Cerebellar cortex (tissue), 1 donor: ENCODE data around the gene FBLN1.
"Not testable (repeated sequence)": the region's sequence is repeated elsewhere in the genome, so short reads cannot be mapped to it uniquely, and the experiment has no call there.

Experiments used
- DNase-seq: peaks from one replicate; pipeline ENCODE4 v3.0.0-alpha.2; 2015; ENCODE audit warnings: low spot score

FBLN1 gene, protein sequence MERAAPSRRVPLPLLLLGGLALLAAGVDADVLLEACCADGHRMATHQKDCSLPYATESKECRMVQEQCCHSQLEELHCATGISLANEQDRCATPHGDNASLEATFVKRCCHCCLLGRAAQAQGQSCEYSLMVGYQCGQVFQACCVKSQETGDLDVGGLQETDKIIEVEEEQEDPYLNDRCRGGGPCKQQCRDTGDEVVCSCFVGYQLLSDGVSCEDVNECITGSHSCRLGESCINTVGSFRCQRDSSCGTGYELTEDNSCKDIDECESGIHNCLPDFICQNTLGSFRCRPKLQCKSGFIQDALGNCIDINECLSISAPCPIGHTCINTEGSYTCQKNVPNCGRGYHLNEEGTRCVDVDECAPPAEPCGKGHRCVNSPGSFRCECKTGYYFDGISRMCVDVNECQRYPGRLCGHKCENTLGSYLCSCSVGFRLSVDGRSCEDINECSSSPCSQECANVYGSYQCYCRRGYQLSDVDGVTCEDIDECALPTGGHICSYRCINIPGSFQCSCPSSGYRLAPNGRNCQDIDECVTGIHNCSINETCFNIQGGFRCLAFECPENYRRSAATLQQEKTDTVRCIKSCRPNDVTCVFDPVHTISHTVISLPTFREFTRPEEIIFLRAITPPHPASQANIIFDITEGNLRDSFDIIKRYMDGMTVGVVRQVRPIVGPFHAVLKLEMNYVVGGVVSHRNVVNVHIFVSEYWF

DNA sequence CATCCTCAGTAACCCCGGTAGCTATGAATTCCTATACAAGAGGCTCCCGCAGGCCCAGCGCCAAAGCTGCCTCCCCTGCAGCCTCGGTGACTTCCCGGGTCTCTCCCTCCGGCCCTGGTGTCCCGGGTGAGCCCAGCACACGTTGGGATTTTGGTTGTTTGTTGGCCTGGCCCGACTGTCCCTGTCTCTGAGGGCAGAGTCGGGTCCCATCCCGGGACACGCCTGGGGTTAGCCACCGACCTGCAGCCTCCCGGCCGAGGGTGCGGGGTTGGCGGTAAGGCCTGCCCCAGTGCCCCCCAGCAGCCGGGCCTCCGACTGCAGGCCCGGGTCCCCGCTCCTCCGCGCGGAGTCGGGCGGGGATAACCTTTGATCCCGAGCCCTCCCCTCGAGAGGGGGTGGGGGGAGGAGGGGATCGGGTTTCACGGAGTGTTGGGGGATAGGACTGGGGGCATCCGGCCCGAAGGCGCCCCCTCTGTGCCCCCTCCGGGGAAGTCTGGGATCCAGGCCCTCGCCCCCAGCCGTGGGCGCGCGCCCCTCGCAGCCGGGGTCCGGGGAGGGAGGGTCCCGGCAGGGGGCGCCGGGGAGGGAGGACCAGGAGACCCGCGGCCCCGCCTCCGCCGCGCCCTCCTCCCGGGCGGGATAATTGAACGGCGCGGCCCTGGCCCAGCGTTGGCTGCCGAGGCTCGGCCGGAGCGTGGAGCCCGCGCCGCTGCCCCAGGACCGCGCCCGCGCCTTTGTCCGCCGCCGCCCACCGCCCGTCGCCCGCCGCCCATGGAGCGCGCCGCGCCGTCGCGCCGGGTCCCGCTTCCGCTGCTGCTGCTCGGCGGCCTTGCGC lies at the start of gene FBLN1:
FBLN1 (plus strand) TSS at position 669 of the 835 bp plus-strand sequence; CDS start at position 772, 103 bp downstream.
- DNase-seq: peak; percentile 31

DNA sequence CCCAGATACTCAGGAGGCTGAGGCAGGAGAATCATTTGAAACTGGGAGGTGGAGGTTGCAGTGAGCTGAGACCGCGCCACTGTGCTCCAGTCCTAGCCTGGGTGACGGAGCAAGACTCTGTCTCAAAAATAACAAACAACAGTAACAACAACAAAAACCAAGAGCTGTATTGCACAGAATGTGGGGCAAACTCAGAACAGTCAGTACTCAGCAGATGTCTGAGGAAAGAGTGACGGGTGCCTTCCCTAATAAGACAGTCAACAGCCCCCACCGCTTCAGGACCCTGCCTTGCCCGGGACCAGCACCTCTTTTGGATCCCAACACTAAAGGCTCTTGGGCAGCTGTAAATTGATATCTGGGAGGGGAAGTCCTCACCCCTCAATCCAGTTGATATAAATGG lies 48.9 kb upstream of the FBLN1 start:
- DNase-seq: no peak

DNA sequence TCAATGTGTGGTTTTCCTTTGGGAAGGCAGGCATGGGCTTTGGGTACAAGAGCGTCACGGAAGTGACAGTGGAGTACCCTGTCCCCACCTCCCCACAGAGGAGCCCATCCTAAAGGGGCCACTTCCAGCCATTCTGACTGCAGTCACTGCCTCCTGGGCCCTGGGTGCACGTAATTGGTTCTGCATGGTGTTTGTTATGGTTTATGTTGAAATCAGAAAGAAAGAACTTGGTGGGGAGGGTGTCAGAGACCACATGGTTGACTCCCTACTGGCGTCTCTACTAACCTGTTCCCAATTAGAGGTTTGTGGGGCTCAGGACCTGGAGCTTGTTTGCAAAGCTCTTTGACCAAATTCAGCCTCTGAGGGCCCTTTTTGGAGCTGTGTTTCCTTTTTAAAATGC lies 48.4 kb upstream of the FBLN1 start:
- DNase-seq: no peak

DNA sequence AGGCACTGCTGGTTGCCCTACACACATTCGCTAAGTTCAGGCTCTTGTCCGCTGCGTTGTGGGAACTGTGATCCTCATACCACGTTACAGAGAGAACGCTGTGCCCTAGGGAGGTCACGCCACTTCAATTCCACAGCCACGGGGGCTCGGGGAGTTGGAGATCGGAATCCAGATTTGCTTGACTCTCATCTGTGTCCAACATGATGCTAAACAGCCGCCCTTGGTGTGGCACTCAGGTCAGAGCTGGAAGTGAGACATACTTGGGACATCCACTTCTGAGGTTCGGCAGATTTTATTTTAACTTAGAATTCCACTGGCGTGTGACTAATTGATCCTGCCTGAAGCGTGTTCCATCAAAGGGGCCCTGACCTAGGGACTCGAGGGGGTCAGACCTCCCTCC lies 47.5 kb upstream of the FBLN1 start:
- no peak for DNase-seq

DNA sequence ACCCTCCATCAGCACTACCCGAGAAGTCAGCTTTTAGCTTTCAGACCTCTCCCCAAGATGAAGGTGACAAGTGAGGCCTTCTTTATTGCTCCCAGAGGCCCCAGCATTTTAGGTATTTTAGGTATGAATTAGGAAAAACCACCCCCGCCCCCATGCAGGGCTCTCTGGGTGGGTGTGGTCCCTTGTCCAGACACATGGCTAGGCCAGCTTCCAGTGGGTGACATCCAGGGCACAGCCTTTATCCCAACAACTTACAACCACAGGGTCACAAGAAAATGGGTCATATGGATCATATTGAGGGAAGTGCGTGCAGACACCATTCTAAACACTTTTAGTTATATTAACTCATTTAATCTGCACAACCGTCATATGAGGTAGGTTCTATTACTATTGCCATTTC lies 47.1 kb upstream of the FBLN1 start:
- DNase-seq: no peak

DNA sequence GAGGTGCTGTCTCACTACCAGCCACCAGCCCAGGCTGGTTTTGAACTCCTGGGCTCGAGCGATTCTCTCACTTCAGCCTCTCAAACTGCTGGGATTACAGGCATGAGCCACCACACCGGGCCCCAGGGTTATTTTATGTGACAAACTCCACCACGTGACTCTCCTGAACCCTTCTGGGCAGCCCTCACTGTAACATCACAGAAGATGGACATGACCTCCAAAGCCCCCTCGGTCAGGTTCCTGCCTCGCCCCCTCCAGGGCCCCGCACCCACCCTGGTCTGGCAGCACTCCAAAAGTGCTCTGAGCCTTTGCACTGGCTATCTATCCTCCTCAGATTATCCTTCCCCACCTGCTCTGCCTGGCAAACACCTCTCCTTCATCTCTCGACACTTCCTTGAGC lies 45.9 kb upstream of the FBLN1 start:
- no peak for DNase-seq

DNA sequence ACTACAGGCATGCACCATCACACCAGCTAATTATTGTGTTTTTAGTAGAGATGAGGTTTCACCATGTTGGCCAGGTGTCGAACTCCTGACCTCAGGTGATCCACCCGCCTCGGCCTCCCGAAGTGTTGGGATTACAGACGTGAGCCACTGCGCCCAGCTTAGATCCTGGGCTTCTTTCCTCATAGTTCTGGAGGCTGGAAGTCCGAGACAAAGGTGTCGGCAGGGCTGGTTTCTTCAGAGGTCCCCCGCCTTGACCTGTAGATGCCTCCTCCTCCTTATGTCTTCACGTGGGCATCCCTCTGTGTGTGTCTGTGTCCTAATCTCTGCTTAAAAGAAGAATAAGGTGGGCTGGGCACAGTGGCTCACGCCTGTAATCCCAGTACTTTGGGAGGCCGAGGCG lies 44.2 kb upstream of the FBLN1 start:
- no peak for DNase-seq

DNA sequence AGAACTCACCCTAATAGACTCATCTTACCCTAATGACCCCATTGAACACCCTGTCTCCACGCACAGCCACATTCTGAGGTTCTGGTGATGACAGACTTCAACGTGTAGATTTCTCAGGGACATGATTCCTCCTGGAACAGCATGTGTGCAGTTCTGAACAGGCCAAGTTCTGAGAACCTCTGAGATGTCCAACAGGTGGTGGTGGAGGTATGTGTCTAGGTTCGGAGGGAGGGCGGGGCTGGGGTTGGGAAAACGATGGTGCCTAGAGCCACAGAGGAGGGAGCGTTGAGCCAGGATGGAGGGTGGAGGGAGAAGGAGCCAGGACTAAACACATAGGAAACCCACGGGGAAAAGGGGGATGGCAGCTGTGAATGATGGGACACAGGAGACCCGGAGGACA lies 43.4 kb upstream of the FBLN1 start:
- DNase-seq: no peak

DNA sequence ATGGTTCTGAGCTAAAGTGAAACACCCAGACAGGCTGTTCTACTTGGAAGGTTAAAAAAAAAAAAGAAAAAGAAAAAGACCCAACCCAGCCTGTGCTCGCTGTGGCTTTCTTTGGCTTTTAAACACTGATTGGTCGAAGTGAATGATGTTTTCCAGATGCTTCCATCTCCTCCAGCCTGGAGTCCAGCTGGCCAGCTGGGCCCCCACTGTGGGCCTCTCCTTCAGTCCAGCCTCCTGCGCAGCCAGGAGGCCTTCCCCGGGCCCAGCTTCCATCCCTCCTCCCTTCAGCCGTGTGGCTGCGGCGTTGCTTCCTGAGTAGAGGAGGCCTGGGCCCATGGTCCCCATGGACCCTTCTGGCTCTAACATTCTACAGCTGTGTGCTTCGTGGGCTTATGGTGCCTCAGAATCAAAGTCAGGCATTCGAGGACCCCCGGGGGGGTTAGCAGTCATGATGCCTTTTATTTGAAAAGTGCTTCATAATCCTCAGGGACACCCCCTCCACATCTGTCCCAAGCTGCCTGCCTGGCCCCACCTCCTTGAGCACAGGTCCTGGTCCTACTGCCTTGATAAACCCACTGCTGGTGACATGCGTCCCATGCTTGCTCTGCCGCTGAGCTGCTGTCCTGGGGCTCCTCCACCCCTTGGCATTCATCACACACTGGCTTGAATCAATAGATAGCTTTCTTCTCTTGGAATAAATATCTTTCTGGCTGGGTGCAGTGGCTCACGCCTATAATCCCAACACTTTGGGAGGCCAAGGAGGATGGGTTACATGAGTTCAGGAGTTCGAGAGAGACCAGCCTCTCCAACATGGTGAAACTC lies 42.2 kb upstream of the FBLN1 start:
- no peak for DNase-seq

DNA sequence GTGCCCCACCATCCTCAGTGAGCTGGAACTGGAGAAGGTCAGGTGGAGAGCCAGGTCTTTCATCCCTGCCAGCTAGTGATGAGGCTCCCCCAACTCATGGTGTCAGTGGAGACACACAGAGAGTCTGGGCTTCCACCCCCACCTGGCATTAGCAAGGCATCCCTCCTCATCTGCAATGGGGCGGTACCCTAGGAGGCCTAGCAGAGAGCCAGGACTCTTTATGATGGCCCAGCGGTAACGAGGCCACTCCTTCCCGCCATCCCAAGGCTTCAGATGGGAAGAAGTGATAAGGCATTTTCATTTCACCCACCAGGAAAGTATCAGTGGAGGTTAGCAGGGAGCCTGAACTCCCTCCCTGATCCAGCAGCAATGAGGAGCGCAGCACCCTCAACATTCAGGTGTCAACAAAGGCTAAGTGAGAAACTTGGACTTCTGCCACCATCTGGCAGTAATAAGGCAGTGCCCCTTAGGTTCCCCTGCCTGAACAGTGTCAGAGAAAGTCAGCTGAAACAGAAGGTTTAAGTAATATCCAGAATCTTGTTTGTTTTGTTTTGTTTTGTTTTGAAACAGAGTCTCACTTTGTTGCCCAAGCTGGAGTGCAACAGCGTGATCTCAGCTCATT lies 40.5 kb upstream of the FBLN1 start:
- peak; percentile 19 for DNase-seq

DNA sequence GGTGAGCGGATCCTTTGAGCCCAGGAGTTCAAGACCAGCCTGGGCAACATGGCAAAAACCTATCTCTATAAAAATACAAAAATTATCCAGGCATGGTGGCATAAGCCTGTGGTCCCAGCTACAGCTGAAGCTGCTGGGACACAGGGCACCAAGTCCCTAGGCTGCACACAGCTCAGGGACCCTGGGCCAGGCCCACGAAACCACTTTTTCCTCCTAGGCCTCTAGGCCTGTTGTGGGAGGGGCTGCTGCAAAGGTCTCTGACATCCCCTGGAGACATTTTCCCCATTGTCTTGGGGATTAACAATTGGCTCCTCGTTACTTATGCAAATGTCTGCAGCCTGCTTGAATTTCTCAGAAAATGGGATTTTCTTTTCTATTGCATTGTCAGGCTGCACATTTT lies 39.0 kb upstream of the FBLN1 start:
- not testable (repeated sequence) for DNase-seq

DNA sequence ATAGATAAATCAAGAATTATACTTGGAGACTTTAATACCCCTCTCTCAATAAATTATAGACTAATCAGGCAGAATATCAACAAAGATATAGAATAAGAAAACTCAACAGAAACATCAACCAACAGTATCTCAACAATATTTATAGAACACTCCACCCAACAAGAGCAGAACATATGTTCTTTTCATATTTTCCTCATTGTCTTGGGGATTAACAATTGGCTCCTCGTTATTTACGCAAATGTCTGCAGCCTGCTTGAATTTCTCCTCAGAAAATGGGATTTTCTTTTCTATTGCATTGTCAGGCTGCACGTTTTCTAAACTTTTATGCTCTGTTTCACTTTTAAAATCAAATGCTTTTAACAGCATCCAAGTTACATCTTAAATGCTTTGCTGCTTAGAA lies 37.0 kb upstream of the FBLN1 start:
- no peak for DNase-seq

DNA sequence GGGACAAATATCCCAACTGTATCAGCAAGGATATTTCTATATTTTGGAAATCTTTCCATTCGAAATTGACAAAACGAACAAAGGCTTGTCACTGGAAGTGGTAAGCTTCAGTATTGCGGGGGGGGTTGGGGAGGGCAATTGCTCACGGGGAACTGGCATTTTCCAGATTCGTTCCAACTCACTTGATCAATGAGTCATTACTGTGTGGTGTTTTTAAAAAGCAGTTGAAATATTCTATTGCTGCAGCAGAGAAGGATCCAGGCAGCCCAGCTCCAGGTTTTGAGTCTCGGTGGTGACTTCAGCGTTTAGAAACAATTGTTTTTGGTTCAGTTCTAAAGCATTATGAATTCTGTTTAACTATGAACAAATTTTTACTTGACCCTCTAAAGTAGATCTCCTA lies 33.8 kb upstream of the FBLN1 start:
- no peak for DNase-seq

DNA sequence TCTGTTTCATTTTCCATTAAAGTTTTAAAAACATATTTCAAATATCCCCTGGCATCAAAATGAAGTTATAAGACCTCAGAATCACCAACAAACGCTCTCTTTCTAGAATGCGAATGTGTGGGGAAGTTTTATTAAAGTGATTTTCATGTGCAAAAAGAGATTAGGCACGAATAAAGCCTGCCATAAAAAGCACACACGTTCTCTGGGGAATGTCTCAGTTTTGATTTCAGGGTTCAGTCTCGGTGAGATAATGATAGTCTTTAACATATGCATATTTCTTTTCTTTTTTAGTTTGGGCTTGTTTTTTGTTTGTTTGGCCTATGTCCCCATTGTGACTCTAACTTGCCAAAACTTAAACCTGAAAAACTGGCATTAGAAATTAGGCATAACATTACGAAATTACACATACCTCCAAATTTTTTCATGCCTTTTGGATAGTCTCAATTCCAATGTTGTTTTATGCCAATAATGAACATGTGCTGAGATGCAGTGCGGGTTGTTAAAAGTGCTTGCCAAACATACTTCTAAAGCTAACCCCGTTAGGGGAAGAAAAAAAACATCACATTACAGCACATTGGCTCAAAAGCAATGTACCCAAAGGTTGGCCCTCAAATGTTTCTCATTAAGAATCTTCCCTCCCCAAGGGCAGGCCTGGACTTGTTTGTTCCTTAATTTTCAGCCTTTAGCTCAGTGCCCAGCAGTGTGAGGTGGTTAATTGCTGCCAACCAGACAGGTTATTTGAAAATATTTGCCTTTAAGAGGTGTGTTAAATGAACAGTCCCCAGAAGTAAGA lies 33.2 kb upstream of the FBLN1 start:
- DNase-seq: no peak

DNA sequence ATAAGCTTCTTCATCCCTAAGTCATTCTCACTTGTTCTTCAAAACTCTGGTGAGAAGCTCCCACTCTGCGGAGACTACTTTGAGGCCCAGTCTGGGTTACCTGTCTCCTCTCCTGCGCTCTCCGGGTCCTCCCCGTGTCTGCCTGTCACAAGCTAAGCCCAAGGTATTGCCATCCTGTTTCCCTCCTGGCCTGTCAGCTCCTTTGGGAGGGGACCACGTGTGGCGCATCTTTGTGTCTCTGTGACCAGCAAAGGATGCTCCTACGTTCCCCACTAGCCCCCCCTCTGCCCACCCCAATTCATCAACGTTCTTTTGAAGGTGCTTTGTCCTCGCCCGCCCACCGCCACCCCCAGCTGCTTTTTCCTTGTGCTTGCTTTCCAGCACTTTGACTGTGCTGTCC lies 31.8 kb upstream of the FBLN1 start:
- DNase-seq: no peak

DNA sequence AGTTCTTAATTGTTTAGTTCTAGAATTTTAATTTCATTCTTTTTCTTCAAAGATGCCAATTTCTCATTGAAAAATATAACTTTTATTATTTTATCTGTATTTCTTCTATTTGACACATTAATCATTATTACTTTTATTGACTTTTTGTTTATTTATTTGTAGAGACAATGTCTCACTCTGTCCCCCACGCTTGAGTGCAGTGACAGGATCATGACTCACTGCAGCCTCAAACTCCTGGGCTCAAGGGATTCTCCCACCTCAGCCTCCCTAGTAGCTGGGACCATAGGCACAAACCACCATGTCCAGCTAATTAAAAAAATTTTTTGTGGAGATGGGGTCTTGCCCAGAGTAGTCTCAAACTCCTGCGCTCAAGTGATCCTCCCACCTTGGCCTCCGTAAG lies 30.3 kb upstream of the FBLN1 start:
- DNase-seq: no peak

DNA sequence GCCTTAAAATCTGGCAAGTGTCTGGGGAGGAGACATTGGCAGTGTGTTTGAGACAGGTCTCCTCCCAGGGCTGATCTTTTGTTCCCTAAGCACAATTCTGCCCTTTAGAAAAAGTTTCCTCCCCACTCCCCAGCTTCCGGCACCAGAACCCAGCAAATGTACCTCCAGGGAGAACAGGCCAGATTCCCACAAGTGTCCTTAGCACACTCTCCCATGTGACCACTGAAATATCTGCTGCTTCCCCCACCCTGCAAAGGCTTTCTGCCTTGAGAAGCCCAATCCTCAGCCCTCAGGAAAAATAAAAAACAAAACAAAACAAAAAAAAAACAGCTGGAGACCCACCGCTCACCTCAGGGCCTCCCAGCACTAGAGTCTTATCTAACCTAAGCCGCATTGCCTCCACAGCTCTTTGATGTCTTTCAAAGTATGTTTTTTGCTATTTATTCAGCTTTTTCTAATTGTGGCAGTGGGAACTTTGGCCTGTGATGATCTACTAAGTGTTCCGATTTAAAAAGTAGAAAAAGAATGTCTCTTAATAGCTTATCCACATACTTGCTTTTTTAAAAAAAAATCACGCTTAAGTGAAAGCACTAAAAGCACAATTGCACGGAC lies 29.0 kb upstream of the FBLN1 start:
- no peak for DNase-seq

DNA sequence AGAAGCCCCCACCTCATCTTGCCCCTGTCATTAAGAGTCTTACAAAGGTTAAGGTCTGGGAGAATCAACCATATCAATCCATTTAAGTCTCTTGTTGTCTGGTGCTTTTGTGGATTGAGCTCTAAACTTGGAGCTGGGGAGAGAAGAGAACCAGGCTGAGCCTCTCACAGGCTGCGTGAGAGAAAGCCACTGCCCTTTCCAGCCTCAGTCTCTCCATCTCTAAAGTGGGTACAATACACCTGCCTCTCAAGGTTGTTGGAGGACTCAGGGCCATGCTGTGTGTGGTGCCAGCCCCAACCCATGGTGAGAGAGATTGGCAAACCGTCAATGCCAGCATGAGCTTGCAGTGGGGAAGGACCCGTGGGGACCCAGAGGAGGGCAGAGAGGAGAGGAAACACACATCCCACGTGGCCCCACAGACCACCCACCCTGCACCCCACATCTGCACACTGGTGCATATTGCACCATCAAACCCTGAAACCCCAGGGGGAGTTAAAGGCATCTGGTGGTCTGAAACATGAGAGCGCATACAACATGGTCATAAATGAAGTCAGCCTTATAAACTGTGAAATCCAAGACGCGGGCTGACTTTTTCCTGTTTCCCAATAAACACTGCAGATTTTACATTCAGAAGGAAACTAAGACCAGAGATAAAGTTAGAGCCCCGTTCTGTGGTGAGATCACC lies 27.5 kb upstream of the FBLN1 start:
- no peak for DNase-seq

DNA sequence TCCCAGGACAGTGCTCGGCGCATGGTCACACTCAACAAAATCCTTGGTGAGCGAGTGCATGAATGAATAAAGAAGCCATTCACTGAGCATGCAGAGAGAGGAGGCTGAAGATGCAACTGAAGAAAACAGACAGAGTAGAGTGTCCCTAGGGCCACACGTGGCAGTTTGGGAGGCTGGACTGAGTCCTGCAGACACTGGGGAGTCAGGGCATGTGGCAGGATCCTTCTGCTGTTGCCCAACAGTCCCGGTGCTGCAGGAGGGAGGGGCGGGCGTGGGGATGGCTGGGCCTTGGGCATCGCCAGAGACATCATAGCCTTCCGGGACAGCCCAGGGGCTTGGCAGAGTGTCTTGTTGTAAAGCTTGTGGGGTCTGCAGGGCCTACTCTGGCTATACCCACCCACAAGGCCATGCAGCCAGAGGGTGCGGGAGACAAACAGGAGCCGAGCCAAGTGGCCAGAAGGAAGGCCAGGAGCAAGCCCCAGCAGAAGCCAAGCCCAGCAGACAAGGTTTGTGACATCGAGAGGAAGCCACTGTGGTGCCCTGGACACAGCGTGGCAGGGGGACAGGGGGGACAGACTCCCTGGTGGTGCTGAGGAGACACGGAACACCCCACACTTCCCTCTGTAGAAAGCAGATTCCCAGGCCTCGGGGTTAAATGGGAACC lies 26.7 kb upstream of the FBLN1 start:
- no peak for DNase-seq
